GM19351 (cell line): ENCODE data around the gene NRP2.

Experiments used
- ATAC-seq: cut with Tn5 transposase; IDR thresholded peaks from one replicate; pipeline ENCODE4 v1.9.1; 2021; ENCODE audit warnings: mild to moderate bottlenecking, moderate library complexity; ENCODE audit not compliant: unreplicated experiment

NRP2 gene

DNA sequence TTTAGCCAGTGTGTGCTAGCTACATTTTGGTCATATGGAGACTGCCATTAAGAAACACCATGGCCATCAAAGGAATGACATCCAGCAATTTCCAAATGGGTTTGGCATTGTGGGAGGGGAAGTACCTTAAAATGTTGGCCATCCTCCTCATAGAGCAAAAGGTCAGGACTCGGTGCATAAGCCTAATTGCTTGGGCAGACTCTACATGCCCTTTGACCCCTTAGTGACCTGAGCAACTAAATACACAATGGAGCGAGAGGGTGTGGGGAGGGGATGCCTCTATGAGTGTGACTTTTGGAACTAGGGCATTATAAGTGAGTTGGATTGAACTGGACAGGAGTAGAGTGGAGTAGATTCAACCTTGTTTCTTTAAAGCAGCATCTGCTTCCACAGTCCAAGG, 44.9 kb downstream of the NRP2 start:
- ATAC-seq = no peak

DNA sequence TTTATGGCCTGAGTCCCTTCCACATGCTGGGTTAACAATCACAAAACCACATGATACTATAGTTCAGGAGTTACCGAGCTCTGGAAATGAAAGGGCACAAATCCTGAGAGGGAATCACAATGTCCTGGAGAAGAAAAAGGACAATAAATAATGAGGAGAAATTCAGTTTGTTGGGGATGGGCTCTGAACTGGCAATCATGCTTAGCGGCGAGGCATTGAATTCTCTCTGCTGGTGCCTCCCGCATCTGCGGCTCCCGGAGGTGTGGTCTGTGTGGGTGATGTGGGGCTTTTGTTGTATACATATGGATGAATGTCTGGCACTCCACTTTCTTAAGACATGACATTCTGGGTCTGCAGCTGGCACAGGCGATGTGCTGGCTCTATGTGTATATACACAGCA, 46.1 kb downstream of the NRP2 start:
- ATAC-seq = no peak

DNA sequence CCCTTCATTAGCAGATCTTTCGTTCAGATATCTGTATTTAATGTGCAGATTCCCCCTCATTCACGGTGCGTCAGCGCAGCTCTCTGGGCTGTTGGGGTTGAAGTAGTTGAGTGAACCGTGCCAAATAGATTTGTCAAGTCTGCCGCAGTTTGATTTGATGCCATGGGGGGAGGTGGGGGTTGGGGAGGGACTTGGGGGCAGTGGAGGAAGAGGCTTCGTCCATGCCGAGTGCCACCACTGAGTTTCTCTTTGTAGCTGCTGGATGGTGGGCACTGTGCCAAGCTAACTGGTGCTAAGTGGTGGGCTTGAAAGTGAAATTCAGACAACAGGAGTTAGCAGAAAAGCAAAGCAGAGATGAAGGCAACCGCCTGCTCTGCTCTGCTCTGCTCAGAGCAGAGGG, 47.9 kb downstream of the NRP2 start:
- no peak for ATAC-seq

DNA sequence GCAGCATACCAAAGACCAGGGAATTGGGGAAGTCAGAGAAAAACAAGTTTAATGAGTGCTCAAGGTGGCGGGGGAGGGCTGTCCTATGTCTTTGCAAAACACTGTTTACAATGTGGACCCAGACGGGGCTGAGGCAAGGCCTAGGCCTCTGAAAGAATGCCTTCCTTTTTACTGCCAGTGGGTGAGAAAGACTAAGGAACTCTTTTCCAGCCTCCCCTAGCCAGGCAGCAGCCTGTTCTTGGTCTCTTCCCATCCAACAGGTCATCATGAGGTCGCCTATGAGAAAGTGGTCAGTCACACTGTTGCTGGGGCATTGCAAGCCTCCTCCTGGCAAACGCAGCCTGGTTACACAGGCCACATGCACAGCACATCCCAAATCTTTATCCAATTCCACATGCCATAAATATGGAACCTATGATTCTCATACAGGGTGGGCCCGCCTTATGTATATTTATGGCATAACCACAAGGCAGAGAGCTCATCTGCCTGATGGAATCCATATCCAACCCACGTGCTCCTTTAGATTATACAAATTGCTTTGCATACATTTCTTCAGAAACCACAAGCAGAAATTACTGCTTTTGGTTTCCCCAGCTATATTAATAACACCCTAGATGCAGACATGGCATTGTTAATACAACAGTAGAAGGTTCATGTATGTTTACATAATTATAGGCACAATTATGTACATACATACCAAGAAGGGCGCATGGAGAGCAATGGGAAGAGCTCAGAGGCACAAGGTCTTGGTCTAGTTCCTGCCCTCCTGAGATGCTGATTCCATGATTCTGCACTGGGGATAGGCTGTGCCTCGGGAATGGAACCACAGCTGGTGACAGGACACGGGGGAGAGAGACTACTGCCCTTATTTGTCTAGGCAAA, 48.6 kb downstream of the NRP2 start:
- ATAC-seq = peak; percentile 22

DNA sequence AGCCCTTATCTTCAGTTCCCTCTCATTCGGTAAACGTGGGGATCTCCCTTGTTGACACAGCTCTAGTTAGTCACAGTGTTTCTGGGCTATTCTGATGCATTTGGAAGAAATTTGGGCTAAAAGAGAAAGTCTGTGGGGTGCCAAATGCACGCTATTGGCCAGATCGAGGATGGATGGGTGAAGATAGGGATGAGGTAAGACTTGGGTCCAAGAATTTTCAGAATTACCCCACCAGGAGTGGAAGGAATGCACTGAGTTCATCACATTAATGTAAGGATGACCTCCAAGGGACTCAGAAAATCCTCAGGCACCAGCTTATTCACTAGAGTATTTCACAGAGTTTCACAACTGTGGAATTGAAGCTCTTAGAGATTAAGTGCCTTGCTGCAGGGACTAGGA, 49.3 kb downstream of the NRP2 start:
- ATAC-seq = peak; percentile 78

DNA sequence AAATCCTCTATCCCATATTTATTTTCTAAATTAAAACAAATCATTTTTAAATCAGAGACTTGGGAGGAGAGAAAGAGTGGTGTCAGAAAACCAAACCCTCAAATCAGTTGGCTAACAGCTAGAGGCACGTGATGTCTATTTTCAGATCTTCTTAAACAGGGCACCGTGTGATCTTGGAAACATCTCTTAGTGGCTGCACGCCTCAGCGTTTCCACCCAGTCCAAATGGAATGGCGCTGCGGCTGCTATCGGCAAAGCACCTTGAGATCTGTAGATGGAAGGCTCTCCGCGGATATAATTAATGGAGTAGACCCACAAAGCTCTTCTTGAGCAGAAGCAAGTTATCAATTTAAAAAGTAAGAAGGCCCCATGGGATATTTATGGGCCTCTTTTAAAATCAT, 50.0 kb downstream of the NRP2 start:
- ATAC-seq = no peak

DNA sequence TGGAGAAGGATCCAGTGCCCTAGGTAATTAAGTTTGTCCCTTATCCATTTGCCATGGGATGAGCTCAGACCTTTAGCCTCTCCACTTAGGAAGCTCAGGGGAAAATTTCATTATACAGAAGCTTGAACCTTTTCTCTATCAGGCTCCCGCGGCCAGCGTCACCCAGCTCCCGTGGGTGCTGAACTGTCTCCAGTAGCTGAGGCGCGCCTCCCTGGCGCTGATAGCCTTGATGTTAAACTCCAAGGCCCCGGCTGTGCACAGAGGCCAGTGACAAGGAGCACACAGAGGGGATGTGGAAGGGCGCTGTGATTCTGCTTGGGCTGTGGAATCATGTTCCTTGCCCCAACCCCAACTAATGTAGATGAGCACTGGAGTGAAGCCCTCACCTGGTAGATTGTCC, 50.8 kb downstream of the NRP2 start:
- no peak for ATAC-seq

DNA sequence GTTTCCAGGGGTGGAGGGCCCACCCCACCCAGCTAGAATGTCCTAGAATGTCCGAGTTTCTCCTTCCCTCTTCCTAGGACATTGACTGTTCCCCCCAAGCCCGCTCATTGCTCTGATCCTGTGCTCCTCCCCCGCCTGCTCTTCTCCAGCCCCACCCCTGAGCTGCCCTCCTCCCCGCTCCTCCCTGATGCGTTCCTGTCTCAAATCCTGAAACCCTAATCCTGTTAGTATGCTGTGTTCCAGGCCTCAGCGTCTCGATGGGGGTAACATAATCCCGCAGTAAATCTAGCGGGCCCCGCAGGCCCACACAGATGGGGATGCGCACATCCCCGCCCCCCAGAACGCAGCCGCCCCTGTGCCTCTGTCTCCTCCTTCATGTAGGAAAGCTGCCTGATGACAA, 51.3 kb downstream of the NRP2 start:
- ATAC-seq = no peak

DNA sequence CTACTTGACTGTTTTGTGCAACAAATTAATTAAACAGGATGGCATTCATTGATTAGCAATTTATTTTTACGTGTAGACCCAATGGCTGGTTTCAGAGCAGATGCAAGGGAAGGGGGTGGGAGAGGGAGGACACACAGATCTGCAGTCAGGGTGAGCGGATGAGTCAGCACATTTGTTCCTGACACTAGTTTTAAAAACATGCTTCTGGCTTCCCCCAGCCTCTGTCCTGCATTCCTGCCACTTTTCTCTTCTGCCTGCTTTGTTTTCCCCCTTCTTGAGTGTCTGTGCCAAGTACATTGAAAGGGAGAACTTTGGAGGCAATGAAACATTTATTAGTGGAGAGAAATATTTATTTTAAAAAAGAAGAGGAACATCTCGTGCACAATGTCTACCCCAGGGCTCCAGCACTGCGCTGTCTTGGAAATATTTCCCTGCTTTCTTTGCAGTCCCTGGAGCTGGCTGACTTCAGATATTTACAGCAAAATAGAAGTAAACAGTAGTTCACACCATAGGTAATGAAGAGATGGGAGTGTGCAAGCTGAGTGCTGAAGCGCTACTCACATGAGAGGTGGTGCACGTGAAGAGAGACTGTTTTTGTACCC, 52.2 kb downstream of the NRP2 start:
- no peak for ATAC-seq

DNA sequence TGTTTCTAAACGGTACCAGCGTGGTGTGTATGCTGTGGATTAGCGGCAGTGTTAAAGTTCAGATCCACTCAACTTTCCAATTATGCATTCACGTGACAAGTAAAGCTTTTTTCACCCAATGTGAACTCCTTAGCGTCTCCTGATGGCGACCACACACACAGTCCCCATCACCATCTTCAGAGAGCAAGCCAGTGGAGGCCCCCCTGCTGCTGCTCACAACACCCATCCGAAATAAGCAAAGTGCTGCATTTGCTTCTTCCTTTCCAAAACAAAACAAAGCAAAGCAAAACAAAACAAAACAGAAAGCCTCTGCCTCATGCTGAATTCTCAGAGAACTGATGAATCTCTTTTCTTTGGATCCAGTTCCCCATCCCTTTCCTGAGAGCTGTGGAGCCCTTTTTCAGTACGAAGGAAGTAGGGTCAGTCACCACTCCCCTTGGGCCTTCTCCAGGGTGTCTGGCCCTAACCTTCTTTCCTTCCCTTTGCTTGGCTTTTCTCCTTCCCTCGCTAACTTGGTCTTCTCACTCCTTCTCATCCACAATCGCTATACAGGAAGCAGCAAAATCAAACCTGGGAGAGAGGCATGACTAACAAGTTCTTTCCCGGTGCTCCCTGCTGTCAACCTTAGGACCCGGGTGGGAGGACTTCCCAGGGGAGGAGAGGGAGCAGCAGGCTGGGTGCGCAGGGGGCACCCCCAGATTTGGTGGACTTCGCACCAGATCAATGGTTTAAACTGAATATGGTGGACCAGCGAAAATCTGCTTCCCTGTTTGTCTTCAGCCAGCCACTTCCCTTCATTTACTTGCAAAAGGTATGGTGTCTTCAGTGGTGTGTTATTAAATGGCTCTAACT, 56.0 kb downstream of the NRP2 start:
- ATAC-seq = no peak

DNA sequence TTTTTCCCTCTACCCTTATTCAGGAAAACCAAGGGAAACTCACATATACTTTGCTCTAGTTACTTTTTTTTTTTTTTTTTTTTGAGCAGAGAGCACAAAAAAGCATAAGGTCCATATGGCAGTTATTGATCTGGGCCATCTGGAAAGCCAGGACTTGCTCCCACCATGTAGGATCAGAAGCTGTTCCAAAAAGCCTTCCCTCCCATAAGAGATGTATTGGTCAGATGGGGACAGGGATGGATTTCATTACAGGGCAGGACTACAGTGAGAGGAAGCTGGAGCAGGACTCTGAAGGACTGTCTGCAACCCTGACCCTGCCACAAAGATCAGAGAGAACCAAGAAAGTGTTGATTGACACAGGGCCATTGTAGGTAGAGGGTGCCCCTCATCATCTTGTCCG, 57.3 kb downstream of the NRP2 start:
- ATAC-seq = no peak

DNA sequence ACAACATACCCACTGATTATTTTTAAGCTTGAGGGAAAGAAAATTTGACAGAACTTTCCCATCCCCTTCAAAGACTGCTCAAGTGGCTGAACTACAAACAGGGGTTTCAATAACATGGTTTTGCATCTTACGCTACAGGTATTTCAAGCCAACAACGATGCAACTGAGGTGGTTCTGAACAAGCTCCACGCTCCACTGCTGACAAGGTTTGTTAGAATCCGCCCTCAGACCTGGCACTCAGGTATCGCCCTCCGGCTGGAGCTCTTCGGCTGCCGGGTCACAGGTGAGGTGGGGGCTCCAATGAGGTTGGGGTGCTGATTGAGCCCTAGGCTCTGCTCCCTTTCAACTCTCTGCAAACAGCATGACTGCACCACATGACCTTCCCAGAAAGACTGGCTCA, 58.1 kb downstream of the NRP2 start:
- ATAC-seq = no peak

DNA sequence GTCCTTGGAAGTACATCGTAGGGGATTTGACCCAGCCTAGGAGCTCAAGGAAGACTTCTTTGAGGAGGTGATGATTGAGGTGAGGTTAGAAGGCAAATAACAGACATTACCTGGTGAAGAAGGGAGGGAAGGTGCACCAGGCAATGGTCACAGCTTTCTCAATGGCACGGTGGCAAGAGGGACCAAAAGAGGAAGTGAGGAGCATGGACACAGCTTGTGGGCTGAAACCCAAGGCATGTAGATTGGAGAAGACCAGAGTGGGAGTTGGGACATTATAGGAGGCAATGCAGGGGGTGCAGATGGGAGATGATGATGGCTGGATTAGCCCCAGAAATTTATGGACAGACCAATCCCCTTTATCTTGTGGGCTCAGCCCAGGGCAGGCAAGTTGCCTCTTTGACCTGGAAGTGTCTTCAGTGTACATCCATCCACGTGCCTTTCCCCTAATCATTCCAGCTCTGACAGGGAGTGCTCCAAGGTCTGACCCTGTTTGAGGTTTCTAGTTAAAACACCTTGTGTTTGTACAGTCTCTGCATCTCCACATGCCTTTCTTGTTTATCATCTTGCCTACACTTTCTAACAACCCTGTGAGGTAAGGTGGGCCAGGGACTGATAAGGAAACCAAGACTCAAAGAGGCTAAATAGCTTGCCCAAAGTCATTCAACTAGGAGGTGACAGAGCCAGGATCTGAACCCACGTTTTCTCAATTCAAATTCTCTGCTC, 59.1 kb downstream of the NRP2 start:
- no peak for ATAC-seq

DNA sequence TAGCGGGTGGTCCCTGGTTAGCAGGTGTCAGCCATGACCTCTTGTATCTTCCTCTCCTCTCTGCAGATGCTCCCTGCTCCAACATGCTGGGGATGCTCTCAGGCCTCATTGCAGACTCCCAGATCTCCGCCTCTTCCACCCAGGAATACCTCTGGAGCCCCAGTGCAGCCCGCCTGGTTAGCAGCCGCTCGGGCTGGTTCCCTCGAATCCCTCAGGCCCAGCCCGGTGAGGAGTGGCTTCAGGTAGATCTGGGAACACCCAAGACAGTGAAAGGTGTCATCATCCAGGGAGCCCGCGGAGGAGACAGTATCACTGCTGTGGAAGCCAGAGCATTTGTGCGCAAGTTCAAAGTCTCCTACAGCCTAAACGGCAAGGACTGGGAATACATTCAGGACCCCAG, 60.8 kb downstream of the NRP2 start:
- ATAC-seq = no peak

DNA sequence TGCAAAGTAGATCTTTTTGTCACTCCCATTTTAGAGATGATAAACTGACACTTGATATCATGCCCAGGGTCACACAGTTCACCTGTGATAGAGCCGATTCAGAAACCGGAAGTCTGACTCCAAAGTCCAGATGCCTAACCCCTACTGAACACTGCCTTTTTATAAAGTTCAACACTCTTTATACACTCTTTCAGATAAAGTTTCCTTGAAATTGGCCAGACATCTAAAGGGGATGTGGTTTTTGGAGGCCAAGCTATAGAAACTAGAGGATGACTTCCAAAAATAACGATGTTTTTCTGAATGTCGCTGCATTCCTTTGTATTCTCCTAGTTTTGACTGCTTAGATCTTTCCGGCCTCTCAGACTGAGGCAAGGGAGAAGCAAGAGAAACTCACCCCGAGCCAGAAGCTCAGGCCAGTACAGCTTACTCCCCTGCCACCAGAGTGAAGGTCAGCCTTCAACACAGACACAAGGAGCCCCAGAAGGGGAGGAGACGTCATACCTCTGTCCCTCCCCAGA, 61.8 kb downstream of the NRP2 start:
- no peak for ATAC-seq

DNA sequence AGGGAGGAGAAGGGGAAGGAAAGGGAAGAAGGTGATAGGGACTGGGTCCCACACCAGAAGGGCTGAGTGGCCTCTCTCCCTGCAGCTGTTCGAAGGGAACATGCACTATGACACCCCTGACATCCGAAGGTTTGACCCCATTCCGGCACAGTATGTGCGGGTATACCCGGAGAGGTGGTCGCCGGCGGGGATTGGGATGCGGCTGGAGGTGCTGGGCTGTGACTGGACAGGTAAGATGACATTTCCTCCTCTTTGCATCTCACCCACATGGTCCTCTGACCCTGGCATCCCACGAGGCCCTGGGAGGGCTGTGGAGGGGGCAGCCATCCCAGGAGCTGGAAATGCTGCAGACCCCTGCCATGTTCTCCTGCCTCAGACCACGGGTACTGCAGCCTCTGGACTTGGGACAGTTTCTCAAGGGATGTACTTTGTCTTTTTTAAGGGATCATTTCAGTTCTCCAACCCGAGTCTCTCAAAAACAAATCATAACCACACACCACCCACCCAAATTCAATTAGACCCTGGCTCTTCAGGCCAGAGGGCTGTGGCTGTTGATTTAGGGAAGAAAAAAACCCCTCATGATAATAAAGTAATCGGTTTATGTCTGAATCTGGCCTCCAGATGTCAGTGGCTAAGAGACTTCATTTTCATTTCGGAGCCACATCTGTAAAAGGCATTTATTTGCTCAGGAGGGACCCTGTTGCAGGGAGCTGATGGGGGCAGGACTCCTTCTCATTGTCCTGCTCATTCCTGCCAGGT, 63.5 kb downstream of the NRP2 start:
- ATAC-seq = no peak

DNA sequence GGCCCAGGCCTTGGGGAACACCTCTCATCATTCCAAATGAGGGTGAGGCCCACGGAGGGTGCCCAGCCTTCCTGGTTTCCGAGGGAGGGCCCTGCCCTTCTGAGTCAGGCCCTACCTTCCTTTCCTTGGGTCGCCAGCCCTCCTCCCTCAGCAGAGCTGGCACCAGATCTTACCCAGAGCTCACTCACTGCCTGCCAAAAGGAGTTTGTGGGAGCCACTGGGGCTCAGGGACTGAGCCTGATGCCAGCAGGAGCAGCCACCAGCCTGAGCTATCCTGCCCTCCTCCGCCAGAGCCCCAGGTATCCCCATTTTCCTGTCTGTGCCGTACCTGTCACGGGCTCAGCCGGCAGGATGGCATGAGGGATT, 64.1 kb downstream of the NRP2 start:
- no peak for ATAC-seq

DNA sequence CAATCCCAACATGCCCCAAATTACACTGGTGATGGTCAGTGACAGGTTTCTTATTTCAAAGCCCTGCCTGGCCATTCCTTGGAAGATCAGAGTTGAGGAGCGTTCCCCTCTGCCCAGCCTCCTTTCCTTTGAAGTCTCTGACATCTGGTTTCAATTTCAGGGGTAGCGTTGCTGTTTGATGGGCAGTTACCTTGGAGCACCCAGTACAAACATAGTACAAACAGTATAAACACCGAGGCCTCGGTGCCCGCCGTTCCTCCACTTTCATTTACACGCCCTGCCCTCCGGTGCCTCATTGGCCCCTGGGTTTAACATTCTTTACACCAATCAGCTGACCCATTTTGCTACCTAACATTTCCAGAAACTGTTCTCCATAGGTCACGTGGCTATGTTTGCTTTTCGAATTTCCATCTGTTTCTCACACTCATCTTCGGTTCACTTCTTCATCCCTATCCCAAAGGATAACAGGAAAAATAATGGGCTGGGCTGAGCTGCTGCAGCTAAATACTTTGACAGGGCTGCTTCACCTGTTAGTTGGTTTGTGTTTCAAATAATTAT, 65.6 kb downstream of the NRP2 start:
- no peak for ATAC-seq

DNA sequence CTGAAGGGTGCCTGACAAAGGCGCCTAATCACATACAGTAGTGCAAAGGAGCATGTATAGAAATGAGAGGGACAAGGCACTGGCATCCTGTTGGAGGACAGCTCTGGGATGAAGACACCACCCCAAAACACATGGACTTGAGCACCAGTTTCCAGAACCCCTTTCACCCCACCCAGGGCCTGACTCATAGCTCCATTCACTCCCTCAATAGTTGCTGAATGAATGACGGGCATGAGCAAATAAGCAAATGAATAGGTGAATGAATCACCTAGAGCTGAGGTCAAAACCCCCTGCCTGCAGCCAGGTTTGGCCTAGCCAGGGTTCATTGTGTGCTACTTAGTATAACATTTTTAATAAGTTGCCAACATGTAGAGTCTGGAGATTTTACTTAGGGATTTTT, 66.3 kb downstream of the NRP2 start:
- ATAC-seq = no peak

DNA sequence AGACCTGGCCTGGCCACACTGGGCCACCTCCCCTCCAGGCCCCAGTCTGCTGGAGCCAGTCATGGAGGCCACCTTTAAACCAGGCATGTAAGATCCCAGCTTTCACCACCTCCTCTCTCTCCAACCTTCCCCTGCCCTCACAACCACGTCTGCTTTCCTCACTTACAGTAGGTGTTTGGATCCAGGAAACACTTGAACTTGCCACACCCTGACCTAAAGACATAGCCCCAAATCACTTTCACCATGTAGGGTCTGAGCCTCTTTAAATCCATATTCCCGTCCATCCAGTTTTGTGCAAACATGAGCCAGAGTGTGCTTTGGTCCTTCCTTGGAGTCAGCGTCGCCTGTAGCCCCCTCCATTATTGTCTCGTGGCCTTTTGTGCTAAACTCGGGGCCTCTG, 66.8 kb downstream of the NRP2 start:
- ATAC-seq = no peak
